GM21423 (cell line): ENCODE data around the gene RAB21.
"Not testable (repeated sequence)": the region's sequence is repeated elsewhere in the genome, so short reads cannot be mapped to it uniquely, and the experiment has no call there.

Experiments used
- ATAC-seq: cut with Tn5 transposase; IDR thresholded peaks from one replicate; pipeline ENCODE4 v1.9.1; 2021; ENCODE audit warnings: mild to moderate bottlenecking, moderate library complexity; ENCODE audit not compliant: unreplicated experiment

Gene RAB21

GRCh38 chr12:71749666-71750065, 5.0 kb upstream of the RAB21 start:
- no peak for ATAC-seq

GRCh38 chr12:71752891-71753290, 1.8 kb upstream of the RAB21 start:
- no peak for ATAC-seq

- peak; percentile 48 for ATAC-seq
These were observed 656 bp downstream of the RAB21 start for GRCh38 chr12:71755146-71755892.

- ATAC-seq = no peak
These were observed 1.5 kb downstream of the RAB21 start for GRCh38 chr12:71756054-71756690.

- ATAC-seq = no peak
These were observed 5.3 kb downstream of the RAB21 start for GRCh38 chr12:71759941-71760340.

- no peak for ATAC-seq
These were observed 5.8 kb downstream of the RAB21 start for GRCh38 chr12:71760471-71760870.

- ATAC-seq = not testable (repeated sequence)
These were observed 6.7 kb downstream of the RAB21 start for GRCh38 chr12:71761354-71761753.

- no peak for ATAC-seq
These were observed 9.2 kb downstream of the RAB21 start for GRCh38 chr12:71763677-71764379.

GRCh38 chr12:71764587-71765321, 10.1 kb downstream of the RAB21 start:
- ATAC-seq = no peak

- ATAC-seq = no peak
These were observed 11.5 kb downstream of the RAB21 start for GRCh38 chr12:71766202-71766601.

- ATAC-seq = no peak
These were observed 12.5 kb downstream of the RAB21 start for GRCh38 chr12:71767183-71767582.

GRCh38 chr12:71768900-71769299, 14.2 kb downstream of the RAB21 start:
- peak; percentile 71 for ATAC-seq

GRCh38 chr12:71771069-71771468, 16.4 kb downstream of the RAB21 start:
- no peak for ATAC-seq

GRCh38 chr12:71772735-71773134, 18.1 kb downstream of the RAB21 start:
- ATAC-seq = no peak

GRCh38 chr12:71780237-71780822, 25.7 kb downstream of the RAB21 start:
- peak; percentile 68 for ATAC-seq

- peak; percentile 52 for ATAC-seq
These were observed 27.4 kb downstream of the RAB21 start for GRCh38 chr12:71782017-71782416.

- ATAC-seq = no peak
These were observed 32.2 kb downstream of the RAB21 start for GRCh38 chr12:71786829-71787228.

GRCh38 chr12:71787580-71787979, 32.9 kb downstream of the RAB21 start:
- no peak for ATAC-seq

- no peak for ATAC-seq
These were observed 35.7 kb downstream of the RAB21 start for GRCh38 chr12:71790331-71790730.

- ATAC-seq = no peak
These were observed 36.9 kb downstream of the RAB21 start for GRCh38 chr12:71791473-71792150.
